Measurements from ENCODE around the gene CATSPER3.
"Not testable (repeated sequence)": the region's sequence is repeated elsewhere in the genome, so short reads cannot be mapped to it uniquely, and the experiment has no call there.

Gene CATSPER3

DNA sequence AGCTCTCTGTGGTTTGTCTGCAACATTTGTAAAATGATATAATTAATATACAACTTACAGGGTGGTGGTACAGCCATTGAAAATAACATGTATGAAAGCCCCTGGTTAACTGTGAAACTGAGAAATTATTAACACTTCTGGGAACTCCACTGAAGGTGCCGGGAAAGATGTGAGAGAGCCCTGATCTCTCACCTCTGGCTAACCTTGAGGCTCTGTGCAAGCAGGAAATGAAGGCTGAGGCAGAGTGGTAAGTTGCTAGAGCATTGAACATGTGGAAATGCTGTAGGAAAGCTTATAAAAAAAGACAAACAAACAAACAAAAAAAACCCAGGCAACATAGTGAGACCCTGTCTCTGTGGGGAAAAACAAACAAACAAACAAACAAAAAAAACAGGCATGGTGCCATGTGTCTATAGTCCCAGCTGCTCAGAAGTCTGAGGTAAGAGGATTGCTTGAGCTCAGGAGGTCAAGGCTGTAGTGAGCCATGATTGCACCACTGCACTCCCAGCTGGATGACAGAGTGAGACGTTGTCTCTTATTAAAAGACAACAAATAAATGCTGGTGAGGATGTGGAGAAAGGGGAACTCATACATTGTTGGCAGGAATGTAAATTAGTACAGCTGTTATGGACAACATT, 7.5 kb downstream of the CATSPER3 start:
- DNase-seq: no peak

DNA sequence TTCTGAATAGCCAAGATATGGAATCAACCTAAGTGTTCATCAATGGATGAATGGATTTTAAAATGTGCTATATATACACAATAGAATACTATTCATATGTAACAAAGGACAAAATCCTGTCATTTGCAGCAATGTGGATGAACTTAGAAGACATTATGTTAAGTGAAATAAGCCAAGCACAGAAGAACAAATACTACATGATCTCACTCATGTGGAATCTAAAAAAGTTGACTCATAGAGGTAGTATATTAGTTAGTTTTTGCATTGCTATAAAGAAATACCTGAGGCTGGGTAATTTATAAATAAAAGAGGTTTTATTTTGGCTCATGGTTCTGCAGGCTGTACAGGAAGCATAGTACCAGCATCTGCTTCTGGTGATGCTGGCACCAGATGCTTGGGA, 8.1 kb downstream of the CATSPER3 start:
- no peak for DNase-seq

DNA sequence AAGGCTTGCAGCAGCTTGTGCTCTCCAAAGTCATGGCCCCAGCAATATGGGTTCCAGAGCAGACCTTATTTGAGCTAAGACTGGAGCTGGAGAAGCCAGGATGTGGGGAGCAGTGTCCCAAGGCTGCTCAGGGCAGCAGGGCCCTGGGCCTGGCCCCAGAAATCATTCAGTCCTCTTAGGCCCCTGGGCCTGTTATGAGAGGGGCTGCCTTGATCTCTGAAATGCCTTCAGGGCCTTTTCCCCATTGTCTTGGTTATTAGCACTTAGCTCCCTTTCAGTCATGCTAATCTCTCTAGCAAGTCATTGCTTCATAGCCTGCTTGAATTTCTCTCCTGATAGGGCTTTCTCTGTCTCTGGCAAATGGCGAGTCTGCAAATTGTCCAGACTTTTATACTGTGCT, 9.1 kb downstream of the CATSPER3 start:
- DNase-seq: no peak

DNA sequence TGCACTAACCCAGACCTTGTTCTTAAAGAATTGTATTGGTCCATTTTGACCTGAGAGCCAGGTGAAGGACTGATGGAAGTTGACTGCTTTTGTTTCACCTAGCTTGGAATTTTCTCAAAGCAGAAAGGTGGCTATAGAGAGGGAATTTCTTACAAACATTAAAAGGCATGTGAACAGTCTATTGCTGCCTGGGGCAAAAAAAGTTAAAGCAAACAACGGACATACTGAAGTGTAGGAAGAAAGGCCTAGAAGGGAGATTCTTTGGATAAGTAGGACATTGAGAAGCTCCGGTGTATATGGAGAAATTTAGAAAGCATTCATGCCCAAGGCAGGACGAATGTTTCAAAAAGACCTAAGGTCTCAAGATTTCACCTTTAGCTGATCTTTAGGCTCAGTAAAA, 11.7 kb downstream of the CATSPER3 start:
- DNase-seq: no peak

DNA sequence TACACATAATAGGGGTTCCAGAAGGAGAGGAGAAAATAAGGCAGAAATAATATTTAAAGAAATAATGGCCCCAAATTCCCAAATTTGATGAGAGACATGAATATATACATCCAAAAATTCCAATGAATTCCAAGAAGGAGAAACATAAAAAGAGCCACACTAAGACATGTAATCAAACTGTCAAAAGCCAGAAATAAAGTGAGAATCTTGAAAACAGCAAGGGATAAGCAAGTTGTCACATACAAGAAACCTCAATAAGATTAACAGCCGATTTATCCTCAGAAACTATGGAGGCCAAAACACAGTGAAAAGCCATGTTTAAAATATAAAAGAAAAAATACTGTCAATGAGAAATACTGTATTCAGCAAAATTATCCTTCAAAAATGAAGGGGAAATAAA, 14.5 kb downstream of the CATSPER3 start:
- DNase-seq: no peak

DNA sequence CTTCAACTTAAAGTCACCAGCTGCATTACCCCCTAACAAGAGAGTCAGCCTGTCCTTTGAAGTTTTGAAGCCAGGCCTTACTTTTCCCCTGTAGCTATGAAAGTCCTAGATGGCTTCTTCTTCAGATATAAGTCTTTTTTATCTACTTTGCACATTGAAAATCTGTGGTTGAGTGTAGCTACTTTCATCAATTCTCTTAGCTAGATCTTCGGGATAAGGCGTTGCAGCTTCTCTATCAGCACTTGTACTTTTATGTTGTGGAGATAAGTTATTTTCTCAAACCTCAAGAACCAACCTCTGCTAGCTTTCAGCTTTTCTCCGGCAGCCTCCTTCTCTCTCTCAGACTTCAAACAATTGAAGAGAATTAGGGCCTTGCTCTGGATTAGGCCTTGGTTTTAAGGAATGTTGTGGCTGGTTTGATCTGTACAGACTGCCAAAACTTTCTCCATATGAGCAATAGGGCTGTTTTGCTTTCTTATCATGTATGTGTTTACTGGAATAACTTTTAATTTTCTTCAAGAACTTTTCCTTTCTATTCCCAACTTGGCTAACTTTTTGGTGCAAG, 21.6 kb downstream of the CATSPER3 start:
- DNase-seq: no peak

DNA sequence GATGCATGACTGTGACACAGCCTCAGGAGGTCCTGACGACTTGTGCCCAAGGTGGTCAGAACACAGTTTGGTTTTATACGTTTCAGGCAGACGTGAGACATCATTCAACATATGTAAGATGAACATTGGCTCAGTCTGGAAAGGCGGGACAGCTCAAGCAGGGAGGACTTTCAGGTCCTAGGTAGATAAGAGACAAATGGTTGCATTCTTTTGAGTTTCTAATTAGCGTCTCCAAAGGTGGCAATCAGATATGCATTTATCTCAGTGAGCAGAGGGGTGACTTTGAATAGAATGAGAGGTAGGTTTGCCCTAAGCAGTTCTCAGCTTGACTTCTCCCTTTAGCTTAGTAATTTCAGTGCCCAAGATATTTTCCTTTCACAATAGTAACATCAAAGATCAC, 22.5 kb downstream of the CATSPER3 start:
- DNase-seq: not testable (repeated sequence)

DNA sequence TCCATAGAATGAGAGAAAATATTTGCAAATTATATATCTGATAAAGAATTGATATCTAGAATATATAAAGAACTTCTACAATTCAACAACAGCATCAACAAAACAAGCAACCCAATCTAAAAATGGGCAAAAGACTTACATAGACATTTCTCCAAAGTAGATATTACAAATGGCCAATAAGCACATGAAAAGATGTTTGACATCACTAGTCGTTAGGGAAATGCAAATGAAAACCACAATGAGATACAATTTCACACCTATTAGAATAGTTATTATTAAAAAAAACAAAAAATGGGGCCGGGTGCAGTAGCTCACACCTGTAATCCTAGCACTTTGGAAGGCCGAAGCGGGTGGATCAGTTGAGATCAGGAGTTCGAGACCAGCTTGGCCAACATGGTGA, 24.4 kb downstream of the CATSPER3 start:
- no peak for DNase-seq

DNA sequence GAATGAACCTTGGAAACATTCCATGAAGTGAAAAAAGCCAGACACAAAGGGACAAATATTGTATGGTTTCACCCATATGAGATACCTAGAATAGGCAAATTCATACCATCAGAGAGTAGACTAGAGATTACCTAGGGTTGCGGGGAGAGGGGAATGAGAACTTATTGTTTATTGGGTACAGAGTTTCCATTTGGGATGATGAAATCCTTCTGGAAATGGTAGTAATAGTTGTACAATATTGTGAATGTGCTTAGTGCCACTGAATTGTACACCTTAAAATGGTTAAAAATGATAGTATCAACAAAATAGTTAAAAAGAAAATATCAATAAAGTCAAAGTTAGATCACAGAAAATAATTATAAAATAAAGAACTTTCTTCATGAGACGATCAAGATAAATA, 25.5 kb downstream of the CATSPER3 start:
- DNase-seq: no peak

DNA sequence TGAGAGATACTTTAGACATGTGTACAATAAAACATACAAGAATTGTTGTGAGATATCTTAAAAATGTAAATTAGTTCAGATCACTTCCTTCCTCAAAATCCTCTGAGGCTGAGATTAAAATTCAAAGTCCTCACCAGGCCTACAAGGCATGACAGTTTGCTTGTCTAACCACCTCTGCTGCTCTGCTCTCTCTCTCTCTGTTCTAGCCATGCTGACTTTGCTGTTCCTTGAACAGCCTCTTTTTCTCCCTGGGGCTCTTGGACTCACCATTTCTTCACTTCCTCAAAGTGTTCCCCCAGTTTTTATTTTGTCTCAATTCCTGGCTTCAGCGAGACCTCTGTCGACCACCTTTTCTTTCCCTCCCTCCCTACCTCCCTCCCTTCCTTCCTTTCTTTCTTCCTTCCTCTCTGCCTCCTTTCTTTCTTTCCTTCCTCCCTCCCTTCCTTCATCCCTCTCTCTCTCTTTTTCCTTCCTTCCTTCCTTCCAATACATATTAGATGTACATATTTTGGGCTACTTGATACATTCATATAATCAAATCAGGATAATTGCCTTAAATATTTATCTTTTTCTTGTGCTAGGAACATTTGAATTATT, 27.0 kb downstream of the CATSPER3 start:
- DNase-seq: no peak

DNA sequence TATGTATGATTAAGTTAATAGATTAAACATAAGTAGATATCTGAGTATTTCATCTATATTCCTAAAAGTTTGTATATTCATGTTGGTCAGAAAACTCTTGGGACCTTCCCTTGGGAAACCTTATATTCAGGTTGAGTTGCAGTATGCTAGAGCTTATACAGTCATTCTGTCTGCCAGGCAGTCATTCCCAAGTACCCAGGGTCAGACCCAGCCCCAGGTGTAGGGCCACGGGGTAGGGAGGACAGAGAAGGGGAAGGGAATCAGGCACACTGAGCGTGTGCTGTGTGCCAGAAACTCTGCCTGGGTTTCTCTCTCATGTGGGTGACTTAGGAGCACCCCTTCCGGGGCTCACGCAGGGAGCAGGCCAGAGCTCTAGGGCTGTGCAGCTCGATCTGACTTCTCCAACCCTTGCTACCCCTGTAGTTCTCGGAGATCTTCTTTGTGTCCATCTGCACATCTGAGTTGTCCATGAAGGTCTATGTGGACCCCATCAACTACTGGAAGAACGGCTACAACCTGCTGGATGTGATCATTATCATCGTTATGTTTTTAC, 28.2 kb downstream of the CATSPER3 start:
- no peak for DNase-seq

DNA sequence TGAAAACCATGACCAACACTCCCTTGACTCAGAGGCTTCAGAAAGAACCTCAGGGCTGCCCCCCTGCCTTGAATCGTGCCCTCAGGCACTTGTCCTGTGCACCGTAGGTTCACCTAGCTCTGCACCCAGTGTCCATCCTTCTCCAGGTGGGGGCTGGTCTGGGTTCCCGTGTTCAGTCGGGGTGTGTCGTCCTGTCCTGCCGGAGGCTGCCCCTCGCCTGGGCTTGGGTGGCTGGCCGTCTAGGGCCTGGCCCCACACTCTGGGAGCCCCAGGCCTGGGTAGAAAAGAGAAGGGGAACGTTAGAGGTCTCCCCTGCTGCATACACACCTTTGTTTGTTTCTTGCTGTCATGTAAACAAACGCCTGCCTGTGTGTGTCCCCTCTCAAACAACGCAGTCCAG, 29.3 kb downstream of the CATSPER3 start:
- no peak for DNase-seq

DNA sequence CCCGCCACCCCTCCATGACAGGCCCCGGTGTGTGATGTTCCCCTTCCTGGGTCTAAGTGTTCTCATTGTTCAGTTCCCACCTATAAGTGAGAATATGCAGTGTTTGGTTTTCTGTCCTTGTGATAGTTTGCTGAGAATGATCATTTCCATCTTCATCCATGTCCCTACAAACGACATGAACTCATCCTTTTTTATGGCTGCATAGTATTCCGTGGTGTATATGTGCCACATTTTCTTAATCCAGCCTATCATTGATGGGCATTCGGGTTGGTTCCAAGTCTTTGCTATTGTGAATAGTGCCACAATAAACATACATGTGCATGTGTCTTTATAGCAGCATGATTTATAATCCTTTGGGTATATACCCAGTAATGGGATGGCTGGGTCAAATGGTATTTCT, 30.4 kb downstream of the CATSPER3 start:
- DNase-seq: not testable (repeated sequence)

DNA sequence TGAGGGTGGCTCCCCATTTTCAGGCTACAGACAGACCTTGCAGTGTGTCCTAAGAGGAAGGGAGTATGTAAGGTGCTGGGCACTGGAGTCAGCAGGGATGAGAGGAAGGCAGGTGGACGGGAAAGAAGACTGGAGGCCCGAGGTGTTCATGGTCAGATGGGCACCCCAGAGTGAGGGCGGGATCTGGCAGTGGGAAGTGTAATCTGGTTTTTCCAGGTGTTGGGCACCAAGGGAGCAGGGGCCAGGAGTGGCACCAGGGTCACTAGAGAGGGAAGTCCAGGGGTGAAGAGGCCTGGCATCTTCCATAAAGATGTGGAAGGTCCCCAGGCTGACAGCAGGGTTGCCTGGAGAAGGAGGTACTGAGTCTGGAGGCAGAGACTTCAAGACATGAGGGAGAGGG, 36.7 kb downstream of the CATSPER3 start:
- DNase-seq: no peak

DNA sequence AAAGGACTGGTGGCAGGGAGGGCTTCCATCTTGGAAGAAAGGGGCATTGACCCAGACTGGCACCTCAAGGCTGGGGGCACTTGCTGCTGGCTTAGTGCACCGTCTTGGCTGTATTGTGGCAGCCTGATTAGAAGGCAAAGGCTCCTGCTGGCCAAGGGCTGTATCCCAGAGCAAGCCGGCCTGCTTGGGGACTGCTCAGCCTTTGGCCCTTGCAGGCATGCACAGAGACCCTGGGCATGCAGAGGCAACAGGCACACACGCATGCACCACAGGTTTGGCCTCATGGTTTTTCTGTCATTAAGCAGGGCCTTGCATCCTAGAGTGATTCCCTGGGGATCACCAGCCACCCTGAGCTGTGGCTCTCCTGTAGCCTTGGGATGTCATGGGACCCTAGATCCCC, 37.4 kb downstream of the CATSPER3 start:
- no peak for DNase-seq

DNA sequence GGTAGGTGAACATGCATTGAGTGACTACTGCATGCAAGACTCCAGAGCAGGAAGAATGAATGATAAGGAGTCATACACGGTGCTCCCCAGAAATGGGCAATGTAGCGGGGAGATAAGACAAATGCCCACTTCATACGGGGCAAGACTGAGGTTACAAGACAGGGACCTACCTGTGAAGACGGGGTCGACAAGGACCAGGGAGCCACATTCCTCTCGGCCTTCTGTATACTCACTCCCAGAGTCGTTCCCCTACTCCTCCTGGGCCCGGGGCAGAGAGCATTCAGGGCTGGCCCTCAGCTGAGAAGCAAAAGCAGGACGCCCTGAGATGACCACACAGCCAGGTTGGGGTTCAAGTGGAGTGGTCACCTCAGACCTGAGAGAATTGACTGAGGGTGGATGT, 39.6 kb downstream of the CATSPER3 start:
- DNase-seq: no peak

DNA sequence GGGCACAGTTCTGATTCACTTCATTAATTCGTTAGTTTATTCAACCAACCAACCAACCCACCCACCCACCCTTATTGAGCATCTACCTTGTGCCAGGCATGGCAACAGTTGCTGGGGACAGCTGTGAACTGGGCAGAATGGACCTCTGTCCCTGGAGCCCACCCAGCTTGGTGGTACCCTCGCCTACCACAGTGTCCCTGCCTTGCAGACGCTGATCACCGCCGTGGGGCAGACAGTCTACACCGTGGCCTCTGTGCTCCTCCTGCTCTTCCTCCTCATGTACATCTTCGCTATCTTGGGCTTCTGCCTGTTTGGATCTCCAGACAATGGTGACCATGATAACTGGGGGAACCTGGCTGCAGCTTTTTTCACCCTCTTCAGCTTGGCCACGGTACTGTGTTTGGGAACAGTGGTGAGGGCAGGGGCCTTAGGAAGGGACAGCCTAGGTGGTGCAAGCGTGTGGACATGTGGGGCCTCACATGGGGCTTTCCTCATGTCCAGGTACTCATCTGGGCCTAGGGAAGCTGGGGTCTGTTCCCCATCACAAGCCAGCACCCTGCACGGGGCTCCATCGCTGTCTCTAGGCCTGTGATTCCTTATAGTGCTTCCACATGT, 40.1 kb downstream of the CATSPER3 start:
- no peak for DNase-seq

DNA sequence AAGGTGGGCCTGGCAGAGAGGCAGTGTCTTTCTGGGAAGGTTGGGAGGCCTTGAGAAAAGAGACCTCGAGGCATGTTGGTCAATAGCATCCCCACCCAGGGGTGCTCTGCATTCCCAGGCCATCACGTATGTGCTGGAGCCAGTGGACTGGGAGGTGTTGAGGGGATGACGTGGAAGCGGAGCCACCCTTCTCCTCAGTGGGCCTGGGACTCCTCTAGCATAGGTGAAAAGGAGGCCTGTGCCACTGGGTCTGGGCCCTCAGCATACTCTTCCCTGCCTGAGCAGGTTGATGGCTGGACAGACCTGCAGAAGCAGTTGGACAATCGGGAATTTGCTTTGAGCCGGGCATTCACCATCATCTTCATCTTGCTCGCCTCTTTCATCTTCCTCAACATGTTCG, 40.8 kb downstream of the CATSPER3 start:
- no peak for DNase-seq

DNA sequence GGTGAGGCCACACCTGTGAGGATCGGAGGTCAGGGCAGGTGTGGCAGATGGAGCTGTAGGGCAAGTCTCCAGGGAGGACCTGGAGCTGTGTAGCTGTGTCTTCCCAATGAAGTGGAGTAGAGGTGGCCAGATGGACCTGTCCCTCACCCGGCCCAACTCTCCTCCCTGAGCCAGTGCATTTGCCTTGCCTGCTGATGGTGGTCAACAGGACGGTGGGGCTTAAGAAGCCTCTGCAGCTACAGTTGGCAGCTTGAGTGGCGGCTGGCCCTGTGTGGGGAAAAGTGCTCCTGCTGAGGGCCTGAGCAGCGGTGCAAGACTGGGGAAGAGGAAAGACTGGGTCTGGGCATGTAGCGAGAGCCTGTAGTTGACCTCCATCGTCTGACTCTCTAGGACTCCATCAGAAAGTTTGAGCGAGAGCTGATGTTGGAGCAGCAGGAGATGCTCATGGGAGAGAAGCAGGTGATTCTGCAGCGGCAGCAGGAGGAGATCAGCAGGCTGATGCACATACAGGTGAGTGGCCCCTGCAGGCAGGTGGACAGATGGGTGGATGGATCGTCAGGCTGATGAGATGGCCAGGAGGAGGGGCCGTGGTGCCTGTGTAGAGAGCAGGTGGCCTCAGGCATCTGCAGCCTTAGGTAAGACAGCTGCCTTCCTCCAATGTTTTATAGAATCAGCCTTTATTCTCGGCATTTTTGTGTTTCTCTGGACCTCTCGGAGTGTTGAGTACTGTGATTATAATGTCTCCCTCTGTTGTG, 41.5 kb downstream of the CATSPER3 start:
- no peak for DNase-seq

DNA sequence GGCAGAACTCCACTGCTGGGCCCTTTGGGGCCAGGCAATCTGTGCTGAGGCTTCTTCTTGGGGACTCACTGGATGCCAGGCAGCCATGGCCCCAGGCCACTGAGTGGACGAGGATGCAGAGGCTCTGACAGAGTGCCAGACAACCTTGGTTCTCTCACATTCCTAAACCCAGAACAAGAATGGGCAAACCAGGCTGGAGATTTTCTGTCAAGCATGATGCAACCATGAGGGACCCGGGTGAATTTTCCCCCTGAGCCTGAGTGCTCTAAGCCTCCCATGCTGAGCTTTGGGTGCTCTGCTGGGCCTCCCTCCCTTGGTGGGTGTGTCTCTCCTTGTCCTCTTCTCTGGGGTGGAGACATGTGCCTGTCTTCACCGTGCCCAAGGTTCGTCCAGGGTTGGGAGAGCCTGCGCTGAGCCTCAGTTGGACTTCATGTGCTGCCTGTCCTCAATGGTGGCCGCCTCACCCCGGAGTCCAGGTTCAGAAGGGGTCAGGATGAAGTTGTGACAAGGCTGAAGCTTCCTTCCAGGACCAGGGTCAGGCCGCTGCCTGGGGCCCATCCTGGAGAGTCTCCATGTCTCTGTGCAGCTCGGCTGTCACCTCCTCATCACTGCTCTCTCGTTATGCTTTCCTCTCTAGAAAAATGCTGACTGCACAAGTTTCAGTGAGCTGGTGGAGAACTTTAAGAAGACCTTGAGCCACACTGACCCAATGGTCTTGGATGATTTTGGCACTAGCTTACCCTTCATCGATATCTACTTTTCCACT, 42.2 kb downstream of the CATSPER3 start:
- DNase-seq: no peak

DNA sequence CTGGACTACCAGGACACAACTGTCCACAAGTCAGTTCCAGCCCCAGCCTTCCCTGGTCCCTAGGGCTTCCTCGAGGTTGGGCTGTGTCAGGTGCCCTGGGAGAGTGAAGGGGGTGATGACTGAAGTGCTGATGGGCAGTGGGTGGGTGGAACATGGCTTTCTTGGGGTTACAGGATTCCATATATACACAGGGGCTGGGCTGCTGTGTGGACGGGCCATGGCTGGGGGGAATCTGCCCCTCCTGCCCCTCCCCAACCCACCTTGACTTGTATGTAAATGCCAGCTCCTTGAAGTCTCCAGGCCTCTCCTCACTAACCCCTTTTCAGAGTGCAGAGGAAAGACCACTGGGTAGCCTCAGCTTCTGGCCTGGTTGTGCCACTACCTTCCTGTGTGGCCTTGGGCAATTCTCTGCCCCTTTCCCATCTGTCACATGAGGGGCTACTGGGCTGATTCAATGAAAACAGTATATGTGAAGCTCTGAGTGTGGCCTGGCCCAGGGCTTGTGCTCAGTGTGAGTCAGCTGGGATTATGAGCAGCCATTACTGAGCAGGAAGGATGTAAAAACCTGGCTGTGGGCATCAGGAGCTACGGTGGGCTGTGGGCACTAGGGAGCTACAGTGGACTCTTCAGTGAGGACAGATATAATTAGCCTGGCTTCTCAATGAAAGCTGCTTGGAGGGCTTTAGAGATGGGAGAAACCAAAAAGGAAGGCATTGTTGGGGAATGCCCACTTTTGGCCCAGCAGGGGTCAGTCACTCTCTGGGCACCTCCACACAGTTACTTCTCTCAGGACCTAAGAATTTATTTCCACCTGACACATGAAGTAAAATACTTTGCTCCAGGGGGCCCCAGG, 43.0 kb downstream of the CATSPER3 start:
- no peak for DNase-seq

Data from fibroblast of skin of scalp (primary cell).